Spleen (tissue), 11 donors: Measurements from ENCODE around the gene SP4. TPM values are rescaled to one million over a fixed set of nuclear protein-coding genes. Genes with fewer than 3 reads are reported as not detected.

ENCODE experiments used
- DNase-seq: peaks from one replicate; pipeline ENCODE4 v3.0.0-alpha.2; 2020
- H3K27ac ChIP-seq, 8 donors: fragments of 200-600 bp; sonication (generic) in 7 of 8; 1 replicate in 4 of 8; 2 replicates in 4 of 8; pipeline versions ENCODE4 v1.5.0 to v1.8.0; 2016 to 2021; ENCODE audit warnings: inconsistent platforms in 4 of 8, mild to moderate bottlenecking in 4 of 8, moderate library complexity in 1 of 8
- H3K27me3 ChIP-seq, 7 donors: fragments of 200-600 bp; sonication (generic) in 6 of 7; replicated peaks in 1 of 7; 1 replicate in 4 of 7; 2 replicates in 3 of 7; pipeline versions ENCODE4 v1.5.0 to v1.8.0; 2016 to 2021; ENCODE audit warnings: inconsistent platforms in 3 of 7, mild to moderate bottlenecking in 1 of 7
- H3K36me3 ChIP-seq, 6 donors: fragments of 200-600 bp; sonication (generic) in 5 of 6; 1 replicate in 4 of 6; 2 replicates in 2 of 6; pipeline versions ENCODE4 v1.5.0 to v1.8.0; 2016 to 2021; ENCODE audit warnings: inconsistent platforms in 2 of 6
- H3K4me1 ChIP-seq, 6 donors: fragments of 200-600 bp; sonication (generic) in 5 of 6; 1 replicate in 3 of 6; 2 replicates in 3 of 6; pipeline versions ENCODE4 v1.5.0 to v1.8.0; 2016 to 2021; ENCODE audit warnings: inconsistent platforms in 3 of 6
- H3K4me3 ChIP-seq, 8 donors: fragments of 200-600 bp; sonication (generic) in 7 of 8; 1 replicate in 4 of 8; 2 replicates in 4 of 8; pipeline versions ENCODE4 v1.5.0 to v1.8.0; 2016 to 2021; ENCODE audit warnings: inconsistent platforms in 4 of 8, mild to moderate bottlenecking in 4 of 8, moderate library complexity in 2 of 8
- H3K9me3 ChIP-seq, 8 donors: fragments of 200-600 bp; sonication (generic) in 7 of 8; 1 replicate in 4 of 8; 2 replicates in 4 of 8; pipeline versions ENCODE4 v1.5.0 to v1.8.0; 2016 to 2021; ENCODE audit warnings: inconsistent platforms in 4 of 8
- CTCF ChIP-seq, 11 experiments: fragments of 200-600 bp in 7 of 11; fragments of 450-650 bp in 4 of 11; sonication (generic) in 4 of 11; IDR thresholded peaks in 8 of 11; conservative IDR thresholded peaks in 3 of 11; 1 replicate in 7 of 11; 2 replicates in 4 of 11; pipeline versions ENCODE4 v1.4.0 to v1.8.0; 2016 to 2021; ENCODE audit warnings: antibody characterized with exemption in 11 of 11, inconsistent platforms in 4 of 11, mild to moderate bottlenecking in 1 of 11
- POLR2A ChIP-seq, 3 donors: fragments of 450-650 bp; IDR thresholded peaks; one replicate each; pipeline ENCODE4 v1.5.1; 2017; ENCODE audit warnings: antibody characterized with exemption in 3 of 3, mild to moderate bottlenecking in 1 of 3
- POLR2AphosphoS5 ChIP-seq, 3 donors: sonication (generic); formaldehyde crosslinking; IDR thresholded peaks; one replicate each; pipeline ENCODE4 v1.5.1; 2017; ENCODE audit warnings: antibody characterized with exemption in 3 of 3
- WGBS, 5 donors: extraction: QIAGEN DNeasy Blood & Tissue Kit in 3 of 5; methylation state at CpG; one replicate each; pipeline versions ENCODE4 v1.1.5 to v1.1.7; 2013 to 2018; 5-methylcytosine and 5-hydroxymethylcytosine counted together
- intact Hi-C: fragments of 100-400 bp; cut with DNase I; formaldehyde crosslinking; loops from one replicate; pipeline ENCODE4 v1.15.0; 2023; ENCODE audit warnings: low total_unique reads
- polyA plus RNA-seq, 3 donors: library from polyadenylated mRNA; stranded (reverse); fragments of 200-250 nt; gene quantifications; one replicate each; pipeline ENCODE4 v1.2.1, GENCODE V29; 2013
- total RNA-seq, 7 donors: library from RNA; depleted of rRNA in 3 of 7; stranded (reverse); fragments of >200 nt in 3 of 7; fragmentation: NEBNext Ultra II Directional in 4 of 7; extraction: Animal tissue kit (Norgen Biotek cat#: 25700) in 4 of 7; gene quantifications; one replicate each; pipeline versions ENCODE4 v1.1.0 to v1.2.1, GENCODE V29; 2016 to 2021
- donor health status: healthy with polysubstance abuse.
- donor health status: DM: no; HTN: no; CAD: no; lungs with moderate emphysema.
- donor health status: DM: no; HTN: no; CAD: no.
- donor health status: Bipolar disorder and iron deficiency.
- donor health status: healthy.
- donor health status: DM: no; HTN: no; CAD: no.
- donor health status: DM: yes; HTN: yes; CAD: no.

Gene SP4
- total and polyA plus RNA-seq, 10 donors, result 2.5 to 19.0 (median 14.3) TPM

GRCh38 chr7:21450941-21451340 is 23.1 kb downstream of the SP4 start:
- no peaks in the 10 kb centered on the region for H3K27me3 ChIP-seq
- H3K4me1 ChIP-seq, result peaks cover 0 to 3% (median 0%) of the 10 kb centered on the region in 6 donors
- WGBS, 5 donors, result 81 to 91% (median 82%) methylated on average over 5 of the region's 5 CpGs
- TF ChIP-seq CTCF (IDR thresholded peaks at IDR 0.05 in 8 of 11, conservative IDR thresholded peaks at IDR 0.05 in 3 of 11), result no peak
- H3K36me3 ChIP-seq, result peaks cover 0 to 46% (median 7%) of the 10 kb centered on the region in 6 donors
- no peak for DNase-seq
- peaks cover 0 to 35% (median 27%) of the 10 kb centered on the region in 8 donors for H3K9me3 ChIP-seq
- H3K27ac ChIP-seq, result no peak overlapping the region
- H3K4me3 ChIP-seq, result no peak overlapping the region
- intact Hi-C loops, result no loop called here

GRCh38 chr7:21454182-21454581 is 26.3 kb downstream of the SP4 start:
- Histone ChIP-seq H3K4me1 (peaks cover 0 to 17% (median 3%) of the 10 kb centered on the region in 6 donors), H3K27me3 (no peaks in the 10 kb centered on the region), H3K36me3 (peaks cover 0 to 59% (median 9%) of the 10 kb centered on the region in 6 donors), H3K9me3 (peaks cover 0 to 35% (median 27%) of the 10 kb centered on the region in 8 donors), H3K27ac (no peak overlapping the region), H3K4me3 (no peak overlapping the region)
- TF ChIP-seq CTCF (IDR thresholded peaks at IDR 0.05 in 8 of 11, conservative IDR thresholded peaks at IDR 0.05 in 3 of 11) (no peak), POLR2A (IDR thresholded peaks at IDR 0.05) (no peak), POLR2AphosphoS5 (IDR thresholded peaks at IDR 0.05) (no peak)
- intact Hi-C loops, result no loop called here
- DNase-seq, result no peak

- no peak overlapping the region for H3K4me3 ChIP-seq
- WGBS, 5 donors, result 90 to 100% (median 92%) methylated on average over 1 of the region's 1 CpG
- intact Hi-C loops, result no loop called here
- TF ChIP-seq POLR2AphosphoS5 (IDR thresholded peaks at IDR 0.05) (no peak), CTCF (IDR thresholded peaks at IDR 0.05 in 8 of 11, conservative IDR thresholded peaks at IDR 0.05 in 3 of 11) (no peak), POLR2A (IDR thresholded peaks at IDR 0.05) (no peak)
- peaks cover 0 to 35% (median 27%) of the 10 kb centered on the region in 8 donors for H3K9me3 ChIP-seq
- peaks cover 0 to 20% (median 3%) of the 10 kb centered on the region in 6 donors for H3K4me1 ChIP-seq
- H3K27me3 ChIP-seq, result no peaks in the 10 kb centered on the region
- no peak for DNase-seq
- H3K27ac ChIP-seq, result no peak overlapping the region
- H3K36me3 ChIP-seq, result peaks cover 0 to 66% (median 9%) of the 10 kb centered on the region in 6 donors
These were observed 27.0 kb downstream of the SP4 start for GRCh38 chr7:21454906-21455305.

- peaks cover 0 to 9% (median 1%) of the 10 kb centered on the region in 8 donors for H3K9me3 ChIP-seq
- H3K4me3 ChIP-seq, result no peak overlapping the region
- no peak for DNase-seq
- 94 to 99% (median 99%) methylated on average over 17 to 26 of the region's 26 CpGs for WGBS, 5 donors
- H3K36me3 ChIP-seq, result peaks cover 0 to 45% (median 2%) of the 10 kb centered on the region in 6 donors
- peaks cover 0 to 32% (median 4%) of the 10 kb centered on the region in 6 donors for H3K4me1 ChIP-seq
- no peaks in the 10 kb centered on the region for H3K27me3 ChIP-seq
- intact Hi-C loops, result no loop called here
- TF ChIP-seq POLR2A (IDR thresholded peaks at IDR 0.05) (no peak), POLR2AphosphoS5 (IDR thresholded peaks at IDR 0.05) (no peak), CTCF (IDR thresholded peaks at IDR 0.05 in 8 of 11, conservative IDR thresholded peaks at IDR 0.05 in 3 of 11) (no peak)
- H3K27ac ChIP-seq, result no peak overlapping the region
These were observed 33.4 kb downstream of the SP4 start for GRCh38 chr7:21461282-21461681.
